GM12878 (cell line): ENCODE results near the gene WNT16. TPM values are rescaled to one million over a fixed set of nuclear protein-coding genes. Genes with fewer than 3 reads are reported as not detected.

Experiments
- BCLAF1 ChIP-seq: fragments of 450-650 bp; IDR thresholded peaks from 2 replicates; pipeline ENCODE4 v1.6.1; 2017; ENCODE audit warnings: antibody characterized with exemption, mild to moderate bottlenecking, moderate library complexity
- BMI1 ChIP-seq: fragments of 450-650 bp; IDR thresholded peaks from 2 replicates; pipeline ENCODE4 v1.6.1; 2016; ENCODE audit warnings: mild to moderate bottlenecking, moderate library complexity, borderline replicate concordance
- CBX5 ChIP-seq: sonication (generic); IDR thresholded peaks from 2 replicates; pipeline ENCODE4 v1.6.1; 2016; ENCODE audit warnings: low read depth, moderate library complexity, mild to moderate bottlenecking, inconsistent platforms
- CHD2 ChIP-seq: IDR thresholded peaks from 2 replicates; pipeline ENCODE4 v1.6.1; 2011; ENCODE audit warnings: low read depth, low read length, improper control_type of control experiment, borderline replicate concordance
- DPF2 ChIP-seq: fragments of 450-650 bp; IDR thresholded peaks from 2 replicates; pipeline ENCODE4 v1.6.1; 2017; ENCODE audit warnings: mild to moderate bottlenecking
- EGR1 ChIP-seq, 2 experiments: IDR thresholded peaks; 1 replicate in 1 of 2; 2 replicates in 1 of 2; pipeline ENCODE4 v1.6.1; 2011 to 2012; ENCODE audit warnings: low read depth in 2 of 2, low read length in 2 of 2, borderline replicate concordance in 1 of 2, mild to moderate bottlenecking in 1 of 2, moderate library complexity in 1 of 2
- KDM1A ChIP-seq: fragments of 200-600 bp; sonication (generic); IDR thresholded peaks from 2 replicates; pipeline ENCODE4 v1.6.1; 2016; ENCODE audit warnings: borderline replicate concordance
- MTA2 ChIP-seq: fragments of 450-650 bp; IDR thresholded peaks from 2 replicates; pipeline ENCODE4 v1.6.1; 2016; ENCODE audit warnings: low read depth, mild to moderate bottlenecking, moderate library complexity
- NFIC ChIP-seq: IDR thresholded peaks from 2 replicates; pipeline ENCODE4 v1.6.1; 2012; ENCODE audit warnings: low read depth, mild to moderate bottlenecking, inconsistent platforms, low read length, moderate library complexity
- NR2F1 ChIP-seq: fragments of 450-650 bp; conservative IDR thresholded peaks from 2 replicates; pipeline ENCODE4 v1.6.1; 2017; ENCODE audit warnings: mild to moderate bottlenecking
- RB1 ChIP-seq: fragments of 450-650 bp; formaldehyde crosslinking; IDR thresholded peaks from 2 replicates; pipeline ENCODE4 v1.6.1; 2017; ENCODE audit warnings: mild to moderate bottlenecking, borderline replicate concordance
- RBBP5 ChIP-seq: fragments of 200-600 bp; sonication (generic); conservative IDR thresholded peaks from 2 replicates; pipeline ENCODE4 v1.6.1; 2016
- ZBED1 ChIP-seq: IDR thresholded peaks from 2 replicates; pipeline ENCODE4 v1.6.1; 2016; ENCODE audit warnings: borderline replicate concordance
- ZNF24 ChIP-seq: fragments of 450-650 bp; IDR thresholded peaks from 2 replicates; pipeline ENCODE4 v1.6.1; 2017; ENCODE audit warnings: antibody characterized with exemption, mild to moderate bottlenecking
- ZSCAN29 ChIP-seq: fragments of 450-650 bp; IDR thresholded peaks from 2 replicates; pipeline ENCODE4 v1.6.1; 2017; ENCODE audit warnings: mild to moderate bottlenecking, moderate library complexity
- polyA plus RNA-seq, 11 experiments: library from polyadenylated mRNA; depleted of rRNA in 4 of 11; unstranded in 6 of 11; stranded (reverse) in 5 of 11; fragments of >200 nt; fragmentation: Nextera tagmentation in 4 of 11; fragmentation: Illumina TruSeq in 1 of 11; extraction: Ambion mirVana in 4 of 11; extraction: Trizol in 1 of 11; gene quantifications; 1 replicate in 1 of 11; 2 replicates in 10 of 11; pipeline versions ENCODE4 v1.2.1 to v1.2.3, GENCODE V29; 2011 to 2016; ENCODE audit warnings: inconsistent platforms in 2 of 11, missing spikeins in 2 of 11, low read depth in 1 of 11
- total RNA-seq, 4 experiments: library from RNA; depleted of rRNA in 3 of 4; stranded (reverse); fragments of >200 nt in 3 of 4; fragmentation: Illumina TruSeq in 1 of 4; extraction: Trizol in 1 of 4; gene quantifications; 2 replicates each; pipeline versions ENCODE4 v1.2.1 to v1.2.3, GENCODE V29; 2013 to 2021
- TF ChIP-seq, protein P1 (sequence below): IDR thresholded peaks from 2 replicates; pipeline ENCODE4 v1.6.1; 2011; ENCODE audit warnings: low read depth, mild to moderate bottlenecking, low read length, moderate library complexity, borderline replicate concordance; ENCODE audit errors: extremely low read depth
- TF ChIP-seq, protein P2 (sequence below): fragments of 450-650 bp; IDR thresholded peaks from 2 replicates; pipeline ENCODE4 v1.6.1; 2017; ENCODE audit warnings: mild to moderate bottlenecking, moderate library complexity
- TF ChIP-seq, protein P3 (sequence below): fragments of 450-650 bp; IDR thresholded peaks from 2 replicates; pipeline ENCODE4 v1.6.1; 2017; ENCODE audit warnings: low read depth, mild to moderate bottlenecking, moderate library complexity
- TF ChIP-seq, protein P4 (sequence below): IDR thresholded peaks from 2 replicates; pipeline ENCODE4 v1.6.1; 2011; ENCODE audit warnings: mild to moderate bottlenecking, low read depth, low read length, moderate library complexity; ENCODE audit not compliant: insufficient replicate concordance

Gene WNT16
- total and polyA plus RNA-seq, 10 of the 15 experiments (the other 5 are each of a cell fraction or from before 2014, with no cell fraction given): 0.05 to 0.11 (median 0.06) TPM; not detected in 5

- no peak for TF ChIP-seq EGR1 (IDR thresholded peaks at IDR 0.05; ENCODE audit: borderline replicate concordance in 1 of 2, low read depth in 2 of 2, low read length in 2 of 2)
- TF ChIP-seq, protein P1, sequence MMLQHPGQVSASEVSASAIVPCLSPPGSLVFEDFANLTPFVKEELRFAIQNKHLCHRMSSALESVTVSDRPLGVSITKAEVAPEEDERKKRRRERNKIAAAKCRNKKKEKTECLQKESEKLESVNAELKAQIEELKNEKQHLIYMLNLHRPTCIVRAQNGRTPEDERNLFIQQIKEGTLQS: no peak
- TF ChIP-seq MTA2: peak; percentile 87
- TF ChIP-seq ZNF24: 0 out of 2 replicates have a peak, but pooled peaks have one; percentile 27
- no peak for TF ChIP-seq CBX5
- TF ChIP-seq NFIC: no peak
- TF ChIP-seq CHD2: peak; percentile 43; the same call in 1 of the 2 replicates
- TF ChIP-seq NR2F1: peak; percentile 76
- no peak for TF ChIP-seq ZSCAN29
- TF ChIP-seq ZBED1: no peak
- TF ChIP-seq, protein P2, sequence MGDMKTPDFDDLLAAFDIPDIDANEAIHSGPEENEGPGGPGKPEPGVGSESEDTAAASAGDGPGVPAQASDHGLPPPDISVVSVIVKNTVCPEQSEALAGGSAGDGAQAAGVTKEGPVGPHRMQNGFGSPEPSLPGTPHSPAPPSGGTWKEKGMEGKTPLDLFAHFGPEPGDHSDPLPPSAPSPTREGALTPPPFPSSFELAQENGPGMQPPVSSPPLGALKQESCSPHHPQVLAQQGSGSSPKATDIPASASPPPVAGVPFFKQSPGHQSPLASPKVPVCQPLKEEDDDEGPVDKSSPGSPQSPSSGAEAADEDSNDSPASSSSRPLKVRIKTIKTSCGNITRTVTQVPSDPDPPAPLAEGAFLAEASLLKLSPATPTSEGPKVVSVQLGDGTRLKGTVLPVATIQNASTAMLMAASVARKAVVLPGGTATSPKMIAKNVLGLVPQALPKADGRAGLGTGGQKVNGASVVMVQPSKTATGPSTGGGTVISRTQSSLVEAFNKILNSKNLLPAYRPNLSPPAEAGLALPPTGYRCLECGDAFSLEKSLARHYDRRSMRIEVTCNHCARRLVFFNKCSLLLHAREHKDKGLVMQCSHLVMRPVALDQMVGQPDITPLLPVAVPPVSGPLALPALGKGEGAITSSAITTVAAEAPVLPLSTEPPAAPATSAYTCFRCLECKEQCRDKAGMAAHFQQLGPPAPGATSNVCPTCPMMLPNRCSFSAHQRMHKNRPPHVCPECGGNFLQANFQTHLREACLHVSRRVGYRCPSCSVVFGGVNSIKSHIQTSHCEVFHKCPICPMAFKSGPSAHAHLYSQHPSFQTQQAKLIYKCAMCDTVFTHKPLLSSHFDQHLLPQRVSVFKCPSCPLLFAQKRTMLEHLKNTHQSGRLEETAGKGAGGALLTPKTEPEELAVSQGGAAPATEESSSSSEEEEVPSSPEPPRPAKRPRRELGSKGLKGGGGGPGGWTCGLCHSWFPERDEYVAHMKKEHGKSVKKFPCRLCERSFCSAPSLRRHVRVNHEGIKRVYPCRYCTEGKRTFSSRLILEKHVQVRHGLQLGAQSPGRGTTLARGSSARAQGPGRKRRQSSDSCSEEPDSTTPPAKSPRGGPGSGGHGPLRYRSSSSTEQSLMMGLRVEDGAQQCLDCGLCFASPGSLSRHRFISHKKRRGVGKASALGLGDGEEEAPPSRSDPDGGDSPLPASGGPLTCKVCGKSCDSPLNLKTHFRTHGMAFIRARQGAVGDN: 0 out of 2 replicates have a peak, but pooled peaks have one; percentile 48
- no peak for TF ChIP-seq KDM1A
- TF ChIP-seq, protein P3, sequence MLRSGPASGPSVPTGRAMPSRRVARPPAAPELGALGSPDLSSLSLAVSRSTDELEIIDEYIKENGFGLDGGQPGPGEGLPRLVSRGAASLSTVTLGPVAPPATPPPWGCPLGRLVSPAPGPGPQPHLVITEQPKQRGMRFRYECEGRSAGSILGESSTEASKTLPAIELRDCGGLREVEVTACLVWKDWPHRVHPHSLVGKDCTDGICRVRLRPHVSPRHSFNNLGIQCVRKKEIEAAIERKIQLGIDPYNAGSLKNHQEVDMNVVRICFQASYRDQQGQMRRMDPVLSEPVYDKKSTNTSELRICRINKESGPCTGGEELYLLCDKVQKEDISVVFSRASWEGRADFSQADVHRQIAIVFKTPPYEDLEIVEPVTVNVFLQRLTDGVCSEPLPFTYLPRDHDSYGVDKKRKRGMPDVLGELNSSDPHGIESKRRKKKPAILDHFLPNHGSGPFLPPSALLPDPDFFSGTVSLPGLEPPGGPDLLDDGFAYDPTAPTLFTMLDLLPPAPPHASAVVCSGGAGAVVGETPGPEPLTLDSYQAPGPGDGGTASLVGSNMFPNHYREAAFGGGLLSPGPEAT: peak; percentile 54; the same call in 1 of the 2 replicates
- TF ChIP-seq DPF2: peak; percentile 60
- TF ChIP-seq RB1: peak; percentile 5; the same call in 1 of the 2 replicates
- TF ChIP-seq BCLAF1: no peak
- peak; percentile 39; the same call in 1 of the 2 replicates for TF ChIP-seq BMI1
- TF ChIP-seq, protein P4, sequence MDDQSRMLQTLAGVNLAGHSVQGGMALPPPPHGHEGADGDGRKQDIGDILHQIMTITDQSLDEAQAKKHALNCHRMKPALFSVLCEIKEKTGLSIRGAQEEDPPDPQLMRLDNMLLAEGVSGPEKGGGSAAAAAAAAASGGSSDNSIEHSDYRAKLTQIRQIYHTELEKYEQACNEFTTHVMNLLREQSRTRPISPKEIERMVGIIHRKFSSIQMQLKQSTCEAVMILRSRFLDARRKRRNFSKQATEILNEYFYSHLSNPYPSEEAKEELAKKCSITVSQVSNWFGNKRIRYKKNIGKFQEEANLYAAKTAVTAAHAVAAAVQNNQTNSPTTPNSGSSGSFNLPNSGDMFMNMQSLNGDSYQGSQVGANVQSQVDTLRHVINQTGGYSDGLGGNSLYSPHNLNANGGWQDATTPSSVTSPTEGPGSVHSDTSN: peak; percentile 43
- TF ChIP-seq RBBP5: no peak
These were observed 14.8 kb upstream of the WNT16 start (continued) for GRCh38 chr7:121313793-121314676.
